Measurements from ENCODE around the gene ATXN10. TPM values are rescaled to one million over a fixed set of nuclear protein-coding genes. Genes with fewer than 3 reads are reported as not detected.

ATXN10 gene
- total RNA-seq, 1 experiment from 2014 or later: 135 TPM

GRCh38 chr22:45830531-45831245, 159.1 kb downstream of the ATXN10 start:
- CTCF ChIA-PET: no interaction called here
- no peak overlapping the region for H3K4me2 ChIP-seq (ENCODE audit: low read length)
- H3K27ac ChIP-seq (ENCODE audit: low read depth, low read length): no peak overlapping the region
- no peaks in the 10 kb centered on the region for H3K79me2 ChIP-seq (ENCODE audit: insufficient read depth, low read length)
- DNase-seq (ENCODE audit: low read depth, low spot score) (no peak), ATAC-seq (no peak)
- H2AFZ ChIP-seq (ENCODE audit: low read depth, low read length, poor library complexity, severe bottlenecking): no peak overlapping the region
- POLR2A ChIA-PET: no interaction called here
- no peaks in the 10 kb centered on the region; a peak in 1 of 4 replicates for H3K36me3 ChIP-seq (ENCODE audit: control insufficient read depth in 1 of 2, insufficient read depth in 2 of 2, low read length in 2 of 2)
- no peaks in the 10 kb centered on the region for H3K9me2 ChIP-seq (ENCODE audit: insufficient read depth)
- no peaks in the 10 kb centered on the region for H3K9me3 ChIP-seq (ENCODE audit: control insufficient read depth in 1 of 2, insufficient read depth in 1 of 2, low read depth in 1 of 2, low read length in 2 of 2)
- BruUV-seq (replicated peaks): no TSS peak
- no peaks in the 10 kb centered on the region for H4K20me1 ChIP-seq (ENCODE audit: insufficient read depth)
- TF ChIP-seq SP1 (IDR thresholded peaks at IDR 0.05; ENCODE audit: low read depth): no peak
- no peak for TF ChIP-seq YY1 (IDR thresholded peaks at IDR 0.05; ENCODE audit: extremely low read depth, insufficient replicate concordance, low read depth, low read length)
- no peak for TF ChIP-seq EZH2 (IDR thresholded peaks at IDR 0.05)
- TF ChIP-seq ZBTB33 (IDR thresholded peaks at IDR 0.05; ENCODE audit: extremely low read depth, insufficient replicate concordance, low read length): no peak
- no peak for TF ChIP-seq CBX3 (IDR thresholded peaks at IDR 0.05; ENCODE audit: low read depth)
- TF ChIP-seq ZNF274 (IDR thresholded peaks at IDR 0.05; ENCODE audit: low read depth, low read length): no peak
- TF ChIP-seq EZH2phosphoT487 (IDR thresholded peaks at IDR 0.05; ENCODE audit: borderline replicate concordance): no peak
- peaks cover 0 to 5% of the 10 kb centered on the region in 2 experiments; a peak in 1 of 4 replicates for H3K4me1 ChIP-seq (ENCODE audit: control insufficient read depth in 1 of 2, insufficient read depth in 2 of 2, low read length in 2 of 2)
- no peaks in the 10 kb centered on the region for H3K27me3 ChIP-seq (ENCODE audit: insufficient read depth, low read length)
- no peak overlapping the region for H3K4me3 ChIP-seq (replicated peaks in 1 of 2; ENCODE audit: low read depth in 1 of 2, low read length in 2 of 2)
- no peak overlapping the region for H3K9ac ChIP-seq (ENCODE audit: low read length)
- RAD21 ChIA-PET (ENCODE audit: low non-redundant PET in 1 of 2, low total read pairs in 2 of 2, uncharacterized antibody in 2 of 2, unreplicated experiment in 2 of 2): no interaction called here
- intact Hi-C loops (cut with micrococcal nuclease): loop anchor here (1.0 to 10.0 kb wide), 2 partner anchors 176 to 252 kb away; no protein-coding TSS in a partner anchor
